T-helper 1 cell (primary cell): ENCODE results near the gene ACTMAP.
"Not testable (repeated sequence)": the region's sequence is repeated elsewhere in the genome, so short reads cannot be mapped to it uniquely, and the experiment has no call there.

ENCODE experiments used
- DNase-seq, 5 donors: peaks; one replicate each; pipeline ENCODE4 v3.0.0-alpha.2; 2012 to 2020

Gene ACTMAP

GRCh38 chr19:40742886-40743285 lies 7.4 kb downstream of the ACTMAP start:
- no peak for DNase-seq

- DNase-seq, result no peak
Observed at GRCh38 chr19:40742477-40742876, 7.8 kb downstream of the ACTMAP start.

GRCh38 chr19:40741527-40742390 lies 8.5 kb downstream of the ACTMAP start:
- DNase-seq, result no peak

- DNase-seq, result no peak
Observed at GRCh38 chr19:40740747-40741146, 9.5 kb downstream of the ACTMAP start.

GRCh38 chr19:40739871-40740703 lies 10.2 kb downstream of the ACTMAP start:
- DNase-seq, result no peak

- DNase-seq, result no peak
Observed at GRCh38 chr19:40739030-40739839, 11.0 kb downstream of the ACTMAP start.

- no peak for DNase-seq
Observed at GRCh38 chr19:40737102-40737644, 13.1 kb downstream of the ACTMAP start.

GRCh38 chr19:40736661-40737060 lies 13.6 kb downstream of the ACTMAP start:
- DNase-seq, result no peak

GRCh38 chr19:40735013-40735771 lies 15.1 kb downstream of the ACTMAP start:
- DNase-seq, result no peak

GRCh38 chr19:40733149-40733548 lies 17.1 kb downstream of the ACTMAP start:
- DNase-seq, result no peak

GRCh38 chr19:40732304-40732703 lies 18.0 kb downstream of the ACTMAP start:
- not testable (repeated sequence) for DNase-seq

- DNase-seq, result not testable (repeated sequence)
Observed at GRCh38 chr19:40730065-40730464, 20.2 kb downstream of the ACTMAP start.

GRCh38 chr19:40726279-40726678 lies 24.0 kb downstream of the ACTMAP start:
- DNase-seq, result no peak

- no peak for DNase-seq
Observed at GRCh38 chr19:40724855-40725254, 25.4 kb downstream of the ACTMAP start.

- no peak for DNase-seq
Observed at GRCh38 chr19:40724315-40724714, 26.0 kb downstream of the ACTMAP start.

GRCh38 chr19:40723661-40724254 lies 26.5 kb downstream of the ACTMAP start:
- no peak for DNase-seq

GRCh38 chr19:40721936-40722661 lies 28.2 kb downstream of the ACTMAP start:
- DNase-seq, result no peak

GRCh38 chr19:40721140-40721486 lies 29.2 kb downstream of the ACTMAP start:
- no peak for DNase-seq

GRCh38 chr19:40719414-40719894 lies 30.8 kb downstream of the ACTMAP start:
- DNase-seq, result no peak

- DNase-seq, result no peak
Observed at GRCh38 chr19:40718774-40719391, 31.4 kb downstream of the ACTMAP start.
